ENCODE results near the gene GOLGA3. TPM values are rescaled to one million over a fixed set of nuclear protein-coding genes. Genes with fewer than 3 reads are reported as not detected.

The GOLGA3 gene
- total and polyA plus RNA-seq, 10 of the 15 experiments (the other 5 are each of a cell fraction or from before 2014, with no cell fraction given), result 2.0 to 42.7 (median 15.2) TPM

- TF ChIP-seq MXI1 (IDR thresholded peaks at IDR 0.05; ENCODE audit: low read depth, low read length) (0 out of 2 replicates have a peak, but pooled peaks have one; percentile 22), HDAC6 (IDR thresholded peaks at IDR 0.05; ENCODE audit: unreplicated experiment) (no peak), ZNF622 (IDR thresholded peaks at IDR 0.05) (no peak), HDGF (IDR thresholded peaks at IDR 0.05) (no peak), TBL1XR1 (IDR thresholded peaks at IDR 0.05; ENCODE audit: low read depth, low read length) (no peak), MYB (IDR thresholded peaks at IDR 0.05; ENCODE audit: borderline replicate concordance, low read depth, low read length) (0 out of 2 replicates have a peak, but pooled peaks have one; percentile 50), BHLHE40 (IDR thresholded peaks at IDR 0.05; ENCODE audit: borderline replicate concordance in 1 of 2, low read depth in 2 of 2, low read length in 1 of 2) (peak; percentile 21 to 41; a peak in 3 of 4 replicates), ESRRA (IDR thresholded peaks at IDR 0.05; ENCODE audit: low read length) (no peak), E4F1 (IDR thresholded peaks at IDR 0.05; ENCODE audit: borderline replicate concordance, partially characterized antibody) (no peak), CEBPZ (IDR thresholded peaks at IDR 0.05; ENCODE audit: low read depth, low read length) (no peak), CTCF (IDR thresholded peaks at IDR 0.05 in 2 of 3, conservative IDR thresholded peaks at IDR 0.05 in 1 of 3; ENCODE audit: control insufficient read depth in 2 of 3, extremely low read depth in 1 of 3, insufficient read depth in 1 of 3, low read depth in 3 of 3, low read length in 3 of 3) (peak in 1 of 3 experiments; percentile 25; a peak in 2 of 6 replicates), PAX5 (IDR thresholded peaks at IDR 0.05; ENCODE audit: borderline replicate concordance, low read depth, low read length) (peak; percentile 18; the same call in 1 of the 2 replicates), NR2F1 (conservative IDR thresholded peaks at IDR 0.05) (no peak; the same call in 1 of the 2 replicates), CHD4 (IDR thresholded peaks at IDR 0.05) (no peak), ZNF217 (IDR thresholded peaks at IDR 0.05) (peak; percentile 84; the same call in 1 of the 2 replicates), YBX1 (IDR thresholded peaks at IDR 0.05) (no peak), ZNF384 (IDR thresholded peaks at IDR 0.05; ENCODE audit: borderline replicate concordance, low read depth, low read length) (no peak), REST (IDR thresholded peaks at IDR 0.05; ENCODE audit: low read depth, low read length) (0 out of 2 replicates have a peak, but pooled peaks have one; percentile 7)
Observed at GRCh38 chr12:132761921-132762583, 66.6 kb downstream of the GOLGA3 start (continued).

Measured in GM12878 (cell line).